GM18505 (cell line): Measurements from ENCODE around the gene MESD.
A peak's percentile ranks its signal among the peaks of the same experiment; 100 is the strongest.

ENCODE experiments used
- ATAC-seq: cut with Tn5 transposase; IDR thresholded peaks from one replicate; pipeline ENCODE4 v1.9.1; 2021; ENCODE audit not compliant: unreplicated experiment
- POLR2A ChIP-seq: IDR thresholded peaks from 4 replicates; pipeline ENCODE4 v1.6.1; 2011; ENCODE audit warnings: borderline replicate concordance; ENCODE audit not compliant: insufficient read depth, insufficient read length; ENCODE audit errors: extremely low read depth

MESD gene

GRCh38 chr15:81024936-81025335, 35.3 kb upstream of the MESD start:
- ATAC-seq = no peak
- no peak for TF ChIP-seq POLR2A

- TF ChIP-seq POLR2A = no peak
- no peak for ATAC-seq
These were observed 34.8 kb upstream of the MESD start for GRCh38 chr15:81024265-81024872.

- no peak for TF ChIP-seq POLR2A
- ATAC-seq = peak; percentile 91
These were observed 34.1 kb upstream of the MESD start for GRCh38 chr15:81023483-81024264.

GRCh38 chr15:81021321-81021720, 31.7 kb upstream of the MESD start:
- no peak for ATAC-seq
- no peak for TF ChIP-seq POLR2A

- ATAC-seq = no peak
These were observed 28.6 kb upstream of the MESD start for GRCh38 chr15:81018197-81018596.

GRCh38 chr15:81016489-81017068, 27.0 kb upstream of the MESD start:
- no peak for TF ChIP-seq POLR2A
- no peak for ATAC-seq

More at GRCh38 chr15:81018197-81018596, 28.6 kb upstream of the MESD start:
- no peak for TF ChIP-seq POLR2A

- no peak for ATAC-seq
- TF ChIP-seq POLR2A = no peak
These were observed 26.2 kb upstream of the MESD start for GRCh38 chr15:81015621-81016488.

GRCh38 chr15:81014446-81015093, 25.0 kb upstream of the MESD start:
- ATAC-seq = no peak
- TF ChIP-seq POLR2A = no peak

GRCh38 chr15:81013396-81013929, 23.8 kb upstream of the MESD start:
- no peak for ATAC-seq
- TF ChIP-seq POLR2A = no peak

GRCh38 chr15:81012588-81012987, 23.0 kb upstream of the MESD start:
- TF ChIP-seq POLR2A = no peak
- no peak for ATAC-seq

GRCh38 chr15:81011593-81011992, 22.0 kb upstream of the MESD start:
- TF ChIP-seq POLR2A = no peak
- no peak for ATAC-seq

GRCh38 chr15:81010086-81010485, 20.5 kb upstream of the MESD start:
- ATAC-seq = no peak
- TF ChIP-seq POLR2A = no peak
